HL-60/S4 (cell line): ENCODE results near the gene POLR3G.

ENCODE experiments used
- in situ Hi-C: fragments of 300-500 bp; cut with MboI; formaldehyde crosslinking; loops from 2 replicates; pipeline ENCODE4 v1.14.3; 2022; ENCODE audit warnings: low sequenced_read_pairs

Gene POLR3G

DNA sequence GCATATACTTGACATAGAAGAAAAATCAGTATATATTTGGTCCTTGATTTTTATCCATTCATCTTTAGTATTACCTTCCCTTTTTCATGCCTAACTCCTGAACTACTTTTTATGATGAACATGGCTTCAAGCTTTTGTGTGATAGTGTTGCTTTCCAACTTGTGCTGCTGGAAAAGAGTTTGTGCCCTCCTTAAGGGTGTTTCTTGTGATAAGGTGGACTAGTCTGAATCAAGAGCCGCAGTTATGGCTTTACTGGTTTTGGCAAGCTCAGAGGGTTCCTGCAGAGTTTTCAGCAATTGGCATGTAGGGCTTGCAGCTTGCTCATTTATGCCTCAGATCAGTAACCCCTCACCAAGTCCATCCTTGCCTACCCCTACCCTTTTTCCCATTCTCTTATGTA lies 20.5 kb downstream of the POLR3G start:
- in situ Hi-C loops, result no loop called here

DNA sequence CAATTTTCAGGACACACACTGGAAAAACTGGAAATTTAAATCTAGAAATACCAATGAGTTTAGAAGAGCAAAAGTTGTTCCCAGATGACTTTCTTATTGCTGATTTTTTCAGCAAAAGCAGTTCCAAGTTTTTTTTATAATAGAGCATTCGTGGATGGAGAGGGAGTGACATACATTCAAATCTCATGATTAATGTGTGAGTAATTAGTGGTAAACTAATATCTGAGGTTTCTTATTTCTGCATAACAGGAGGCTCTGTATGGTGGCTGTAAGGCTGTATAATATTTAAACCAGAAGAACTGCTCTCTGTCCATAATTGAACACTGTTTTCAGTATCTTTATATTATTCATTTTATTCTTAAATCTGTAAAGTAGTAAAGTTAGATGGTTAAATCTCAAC lies 28.9 kb downstream of the POLR3G start:
- in situ Hi-C loops, result no loop called here

DNA sequence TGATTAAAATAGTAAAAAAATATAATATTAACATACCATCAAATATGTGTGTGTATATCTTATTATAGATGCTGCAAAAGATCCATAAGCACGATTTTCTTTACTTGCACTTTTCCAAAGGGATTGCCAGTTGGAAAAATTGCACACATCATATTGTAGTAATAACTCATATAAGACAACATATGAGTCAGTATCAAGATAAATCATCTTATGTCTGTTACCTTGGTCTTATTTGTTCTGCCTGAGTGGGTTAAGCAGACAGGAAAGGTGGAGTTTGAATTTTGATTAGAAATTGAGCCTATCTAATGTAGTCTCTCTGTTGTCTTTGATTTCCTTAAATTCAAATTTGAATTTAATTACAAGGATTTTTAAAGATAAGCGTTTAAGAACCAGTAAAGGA lies 30.1 kb downstream of the POLR3G start:
- in situ Hi-C loops, result no loop called here

DNA sequence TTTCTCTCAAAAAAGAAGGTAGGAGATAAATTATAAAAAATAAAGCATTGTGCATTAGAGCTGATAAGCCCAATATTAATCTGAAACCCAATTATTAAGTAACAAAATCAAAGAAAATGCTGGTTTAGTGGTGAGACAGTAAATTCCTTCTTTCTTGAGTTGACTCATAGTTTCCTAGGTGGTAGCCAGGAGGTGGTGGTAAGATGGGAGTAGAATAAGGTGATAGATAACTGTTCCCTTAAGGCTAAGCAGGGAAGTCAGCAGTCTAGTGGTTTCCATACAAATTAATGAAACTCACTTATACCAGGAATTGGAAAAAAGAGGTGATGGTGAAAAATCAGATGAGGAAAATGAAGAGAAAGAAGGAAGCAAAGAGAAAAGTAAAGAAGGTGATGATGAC lies 31.6 kb downstream of the POLR3G start:
- in situ Hi-C loops, result no loop called here

DNA sequence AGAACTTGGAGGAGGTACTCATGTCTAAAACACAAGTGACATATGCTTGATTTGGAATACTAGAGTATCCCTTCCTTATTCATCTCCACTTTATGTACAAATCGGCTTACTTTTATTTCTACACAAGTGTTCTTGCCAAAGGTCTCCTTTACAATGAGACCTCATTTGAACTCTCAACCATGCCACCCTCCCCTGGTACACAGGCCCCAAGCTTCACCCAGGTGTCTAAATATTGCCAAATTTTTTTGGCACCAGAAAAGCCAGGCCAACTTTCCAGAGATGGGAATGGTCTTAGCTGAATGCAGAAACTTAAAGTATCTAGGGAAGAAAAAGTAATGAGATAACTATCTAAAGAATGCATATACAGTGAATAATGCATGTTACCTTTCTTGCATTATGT lies 35.8 kb downstream of the POLR3G start:
- in situ Hi-C loops, result no loop called here

DNA sequence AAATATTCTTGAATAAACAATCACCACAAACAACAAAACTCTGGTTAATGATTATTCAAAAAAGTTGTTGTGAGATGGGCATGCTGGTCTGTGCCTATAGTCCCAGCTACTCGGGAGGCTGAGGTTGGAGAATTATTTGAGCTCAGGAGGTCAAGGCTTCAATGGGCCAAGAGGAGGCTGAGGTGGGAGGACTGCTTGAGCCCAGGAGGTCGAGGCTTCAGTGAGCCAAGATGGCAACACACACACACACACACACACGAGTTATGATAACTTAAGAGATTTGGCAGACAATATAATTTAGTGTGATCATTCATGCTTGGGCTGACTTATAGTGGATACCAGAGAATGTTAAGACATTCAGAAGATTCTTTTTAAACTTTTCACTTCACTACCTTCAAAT lies 39.9 kb downstream of the POLR3G start:
- in situ Hi-C loops, result no loop called here

DNA sequence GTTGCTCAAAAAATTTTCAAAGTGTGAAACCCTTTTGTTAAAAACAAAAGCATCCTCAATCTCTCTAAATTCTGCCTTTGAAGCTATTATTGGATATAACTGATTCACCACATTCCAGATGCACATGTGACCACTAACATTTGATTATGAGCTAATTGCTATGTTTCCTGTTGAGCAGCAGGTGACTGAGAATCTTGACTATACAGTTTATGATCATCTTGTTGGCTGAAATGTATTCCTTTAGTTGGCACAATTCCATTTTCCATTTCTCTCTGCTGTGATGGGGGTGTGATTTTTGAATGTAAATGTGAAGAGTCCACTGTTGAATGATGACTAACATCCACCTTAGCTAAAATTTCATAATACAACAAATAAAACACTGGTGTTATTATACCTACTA lies 44.0 kb downstream of the POLR3G start:
- in situ Hi-C loops, result no loop called here

DNA sequence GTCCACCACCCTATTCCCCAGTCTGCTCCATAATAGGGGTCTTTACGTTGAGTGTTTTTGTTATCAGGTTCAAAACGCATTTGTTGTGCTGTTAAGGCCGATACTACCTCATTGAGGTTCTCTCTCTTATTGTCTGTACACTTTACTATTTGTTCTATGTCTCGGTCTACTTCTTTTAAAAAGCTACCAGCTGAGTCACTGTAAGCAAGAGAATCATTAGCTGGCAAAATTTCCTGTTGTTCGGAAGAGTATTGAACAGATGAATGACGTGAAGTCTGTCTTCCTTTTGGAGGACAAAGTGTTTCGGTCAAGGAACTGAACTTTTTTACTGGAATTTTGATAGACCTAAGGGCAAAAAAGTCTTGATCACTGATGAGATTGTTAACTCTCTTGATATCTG lies 44.4 kb downstream of the POLR3G start:
- in situ Hi-C loops, result no loop called here

DNA sequence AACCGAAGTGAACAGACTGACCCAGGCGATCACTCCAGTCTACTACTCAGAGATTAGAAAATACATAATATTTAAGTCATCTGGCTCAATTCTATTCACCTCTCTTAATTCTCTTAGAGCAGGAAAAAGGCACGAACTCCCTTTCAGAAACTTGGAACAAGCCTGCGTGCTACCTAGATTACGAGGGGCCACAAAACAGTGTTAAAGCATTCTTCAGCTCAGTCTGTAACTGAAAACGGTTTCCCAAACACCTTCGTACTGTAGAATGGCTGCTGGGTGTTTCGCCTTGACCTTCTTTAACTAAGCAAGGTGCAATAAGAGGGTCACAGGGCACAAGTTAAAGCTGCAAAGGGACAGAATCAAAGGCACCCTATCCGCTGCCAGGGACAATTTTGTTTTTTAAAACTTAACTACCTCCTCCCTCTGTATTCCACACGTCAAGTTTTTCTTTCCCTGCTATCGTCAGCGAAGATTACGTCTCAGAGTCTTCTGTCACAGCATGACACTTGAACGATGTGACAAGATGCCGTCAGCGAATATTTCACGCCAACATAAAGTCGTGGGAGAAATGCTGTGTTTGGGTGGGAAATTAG lies 54.0 kb downstream of the POLR3G start:
- in situ Hi-C loops, result no loop called here

DNA sequence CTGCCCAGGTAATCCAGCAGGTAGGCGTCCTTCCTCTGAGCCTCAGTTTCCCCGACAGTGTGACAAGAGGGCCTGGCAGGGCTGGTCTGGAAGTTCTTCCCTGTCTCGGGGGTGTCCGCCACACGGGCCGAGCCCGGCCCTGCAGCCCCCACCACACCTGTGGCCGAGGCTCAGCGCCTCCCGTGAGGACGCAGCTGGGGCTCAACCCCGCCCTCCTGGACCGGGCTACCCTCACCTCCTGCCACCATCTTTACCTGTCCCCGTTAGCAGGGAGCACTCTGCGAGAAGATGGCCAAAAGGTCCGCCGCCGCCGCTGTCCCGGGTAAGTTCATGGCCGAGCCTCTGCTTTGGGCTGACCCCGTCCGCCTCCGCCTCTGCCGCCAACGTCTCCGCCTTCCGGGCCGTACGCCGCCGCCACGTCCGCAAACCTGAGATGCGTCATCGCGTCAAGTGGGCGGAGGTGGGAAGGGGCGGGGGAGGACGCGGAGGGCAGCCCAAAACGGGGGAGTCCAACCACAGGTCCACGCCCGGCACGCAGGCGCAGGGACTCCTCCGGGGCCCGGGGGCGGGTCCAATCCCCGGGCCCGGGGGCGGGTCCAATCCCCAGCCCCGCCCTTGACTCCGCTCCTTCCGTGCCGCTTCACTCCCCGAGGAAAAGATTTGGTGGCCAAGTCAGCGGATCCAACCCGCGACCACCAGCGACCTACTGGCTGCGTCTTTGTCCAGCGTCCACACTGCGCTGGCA lies 54.7 kb downstream of the POLR3G start, which contains the start of gene LYSMD3:
LYSMD3 (minus strand) TSS at position 391 of the 745 bp plus-strand sequence. CDS start 4,295 bp downstream, outside the sequence.
- in situ Hi-C loops, result no loop called here

DNA sequence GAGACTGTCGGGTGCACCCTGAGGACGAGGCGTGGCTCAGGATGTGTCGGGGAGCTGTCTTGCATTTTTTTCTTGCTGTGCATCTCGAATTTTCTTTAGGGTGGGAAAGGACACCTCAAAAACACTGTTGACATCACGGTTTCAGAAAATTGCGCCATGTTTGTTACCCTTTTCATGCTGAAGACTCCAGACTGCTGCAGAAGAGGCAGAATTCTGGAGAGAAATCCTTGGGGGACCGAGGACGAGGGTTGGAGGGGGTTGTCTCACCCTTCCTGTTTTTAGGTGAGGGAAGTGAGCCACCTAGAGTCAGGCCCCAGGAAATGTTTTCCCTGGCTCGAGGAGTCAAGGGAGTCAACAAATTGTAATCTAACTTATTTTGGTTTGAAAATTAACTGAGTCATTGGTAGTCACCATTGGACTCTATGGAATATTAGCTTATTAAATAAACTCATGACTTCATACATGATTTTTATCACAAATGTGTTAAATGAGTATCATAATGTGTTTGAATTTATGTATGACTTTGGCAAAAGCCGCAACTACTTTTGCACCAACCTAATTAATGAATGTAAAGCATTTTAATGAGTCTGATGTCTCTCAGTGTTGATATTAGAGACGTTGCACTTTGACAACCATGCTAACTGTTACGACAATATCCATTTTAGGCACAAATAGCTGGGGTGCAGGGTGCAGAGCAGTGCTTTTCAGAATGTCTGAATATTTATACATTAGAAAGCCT lies 55.4 kb downstream of the POLR3G start:
- in situ Hi-C loops, result no loop called here

DNA sequence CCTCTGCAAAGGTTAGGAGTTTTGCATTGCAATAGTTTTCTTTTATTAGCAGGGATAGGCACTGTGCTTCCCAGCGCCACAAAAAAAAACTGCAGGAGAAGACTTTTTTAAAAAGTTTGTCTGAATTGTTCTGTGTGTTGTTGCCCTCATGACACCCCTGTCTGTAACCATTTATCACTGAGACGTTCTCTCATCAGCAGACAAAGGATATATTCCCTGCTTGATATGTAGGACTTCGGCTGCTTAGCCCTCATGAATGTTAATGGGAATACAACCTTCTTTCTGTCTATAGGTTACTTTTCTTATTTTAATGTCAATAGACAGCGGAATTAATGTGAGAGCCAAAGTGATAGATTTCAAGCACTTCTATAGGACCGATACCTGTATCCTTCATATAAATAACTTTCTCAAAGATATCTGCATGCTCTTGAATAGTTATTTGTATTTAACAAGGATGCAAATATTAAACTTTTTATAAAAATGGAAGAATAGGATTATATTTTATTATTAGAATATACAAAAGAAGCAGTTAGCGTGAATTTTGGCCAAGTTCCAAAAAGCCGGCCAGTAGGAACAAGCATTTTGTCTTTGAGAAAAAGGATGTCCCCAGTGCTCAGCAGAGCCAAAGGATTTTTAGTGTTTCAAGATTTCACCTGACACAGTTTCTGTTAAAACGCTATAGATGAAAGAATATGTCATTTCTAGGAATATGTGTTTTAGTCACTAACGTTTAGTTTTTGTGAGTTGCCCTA lies 56.2 kb downstream of the POLR3G start:
- in situ Hi-C loops, result no loop called here

DNA sequence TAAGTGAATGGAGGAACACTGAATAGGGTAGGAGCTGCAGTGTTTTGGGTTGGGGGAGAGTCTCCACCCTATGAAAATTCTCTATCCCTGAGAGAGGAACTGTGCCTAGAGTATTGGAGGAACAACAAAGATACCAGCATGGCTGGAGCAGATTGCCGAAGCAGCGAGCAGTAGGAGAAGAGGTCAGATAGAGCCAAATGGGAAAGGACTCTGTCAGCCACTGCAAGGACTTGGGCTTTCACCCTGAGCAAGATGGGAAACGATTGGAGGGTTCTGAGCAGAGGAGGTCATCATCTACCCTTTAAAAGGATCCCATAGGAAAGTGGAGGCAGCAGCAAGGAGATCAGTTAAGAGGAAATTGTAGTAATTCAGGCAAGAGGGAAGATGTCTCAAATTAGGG lies 59.1 kb downstream of the POLR3G start:
- in situ Hi-C loops, result no loop called here

DNA sequence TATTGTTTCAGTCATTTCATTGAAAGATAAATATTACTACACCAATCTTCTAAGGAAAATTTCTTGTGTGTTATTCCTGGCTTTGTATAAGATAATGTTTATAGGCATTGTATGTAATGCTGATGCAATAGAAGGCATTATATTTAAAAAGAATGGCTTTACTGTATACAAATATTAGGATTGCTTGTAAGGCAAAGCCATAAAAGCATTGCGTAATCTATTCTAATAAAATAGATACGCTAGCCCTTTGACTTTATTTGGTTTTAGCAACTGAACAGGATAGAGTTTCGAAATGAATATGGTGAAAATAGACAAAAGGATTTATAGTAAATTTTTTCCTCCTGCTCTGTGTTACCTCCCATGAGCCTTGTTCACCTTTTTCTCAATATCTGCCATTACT lies 60.3 kb downstream of the POLR3G start:
- in situ Hi-C loops, result no loop called here

DNA sequence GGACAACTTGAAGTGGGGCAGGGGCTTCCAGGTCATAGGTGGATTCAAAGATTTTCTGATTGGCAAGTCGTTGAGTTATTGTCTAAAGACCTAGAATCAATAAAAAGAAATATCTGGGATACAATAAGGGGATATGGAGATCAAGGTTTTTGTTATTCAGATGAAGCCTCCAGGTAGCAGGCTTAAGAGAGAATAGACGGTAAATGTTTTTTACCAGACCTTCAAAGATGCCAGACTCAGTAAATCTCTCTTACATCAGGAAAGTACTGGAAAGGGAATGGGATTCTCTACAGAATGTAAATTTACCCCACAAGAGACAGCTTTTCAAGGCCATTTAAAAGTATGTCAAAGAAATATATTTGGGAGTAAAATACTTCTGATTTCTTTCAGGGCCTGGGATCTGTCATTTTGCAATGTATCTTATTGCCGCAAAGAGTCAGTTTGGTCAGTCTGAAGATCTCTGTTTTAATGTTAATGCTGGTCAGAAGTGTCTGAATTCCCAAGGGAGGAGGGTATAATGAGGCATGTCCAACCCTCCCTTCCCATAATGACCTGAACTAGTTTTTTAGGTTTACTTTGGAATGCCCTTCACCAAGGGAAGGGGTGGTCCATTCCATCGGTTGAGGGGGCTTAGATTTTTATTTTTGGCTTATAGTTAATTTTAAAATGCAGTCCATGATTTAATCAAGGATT lies 68.3 kb downstream of the POLR3G start:
- in situ Hi-C loops, result no loop called here

DNA sequence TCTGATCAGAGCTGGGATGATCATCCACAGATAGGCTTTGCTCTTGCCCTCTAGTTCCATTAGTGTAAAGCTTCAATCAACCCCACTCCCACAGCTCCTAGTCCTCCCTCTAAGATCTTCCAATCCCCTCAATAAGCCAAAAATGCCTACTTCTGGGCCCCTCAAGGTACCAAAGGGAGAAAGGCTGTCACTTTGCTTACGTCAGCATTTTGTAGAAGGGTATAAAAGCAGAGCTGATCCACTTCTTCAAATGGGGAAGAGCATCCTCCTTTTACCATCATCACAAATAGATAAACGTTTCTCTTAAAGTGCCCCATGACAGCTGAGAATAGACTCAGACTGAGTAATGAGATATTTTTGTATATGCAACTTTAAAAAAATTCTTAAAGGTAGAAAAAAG lies 70.8 kb downstream of the POLR3G start:
- in situ Hi-C loops, result no loop called here

DNA sequence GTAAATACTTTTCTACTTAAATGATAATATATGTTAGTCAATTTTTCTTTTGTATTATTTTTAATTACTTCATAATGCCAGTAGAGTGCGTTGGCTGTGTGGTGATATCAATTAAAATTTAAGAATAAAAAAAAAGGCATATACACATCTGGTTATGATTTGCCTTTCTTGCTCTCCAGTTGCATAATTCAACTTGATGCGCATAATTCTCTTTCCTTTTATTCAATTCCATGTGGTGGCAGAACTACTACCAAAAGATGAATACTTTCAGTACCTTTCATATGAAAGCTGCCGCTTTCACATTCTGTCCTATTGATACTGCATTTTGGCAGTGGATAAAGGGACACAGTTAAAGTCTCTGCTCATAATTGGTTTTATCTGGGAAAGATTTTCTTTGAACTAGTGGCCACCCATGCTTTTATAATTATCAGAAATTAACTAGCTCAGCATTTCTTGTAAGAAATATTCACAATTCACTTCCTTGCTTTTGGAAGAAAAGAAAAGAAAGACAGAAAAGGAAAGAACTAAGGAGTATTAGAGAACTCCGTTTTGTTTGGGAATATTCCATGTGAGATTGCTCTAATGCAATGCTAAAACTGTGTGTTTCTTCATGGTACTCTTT lies 71.7 kb downstream of the POLR3G start:
- in situ Hi-C loops, result no loop called here

DNA sequence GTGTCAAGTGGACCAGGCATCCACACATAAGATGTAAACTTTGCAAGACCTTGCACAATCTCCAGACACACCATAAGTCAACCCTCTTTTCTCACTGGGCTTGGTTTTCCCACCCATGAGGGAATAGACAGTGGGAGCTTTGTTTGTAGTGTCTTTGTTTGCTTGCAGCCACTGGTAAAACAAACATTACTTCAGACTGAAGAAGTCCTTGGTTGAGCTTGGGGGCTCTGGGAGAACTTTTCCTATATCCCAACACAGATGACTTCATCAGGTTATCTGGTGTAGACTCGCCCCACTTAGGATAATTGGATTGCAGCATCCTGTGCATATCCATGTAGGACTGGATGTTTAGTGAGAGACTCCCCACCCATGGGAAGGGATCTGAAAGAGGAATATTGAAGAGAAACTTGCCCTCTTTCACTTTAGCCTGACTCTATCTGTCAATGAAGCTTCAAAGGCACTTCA lies 72.4 kb downstream of the POLR3G start:
- in situ Hi-C loops, result no loop called here

DNA sequence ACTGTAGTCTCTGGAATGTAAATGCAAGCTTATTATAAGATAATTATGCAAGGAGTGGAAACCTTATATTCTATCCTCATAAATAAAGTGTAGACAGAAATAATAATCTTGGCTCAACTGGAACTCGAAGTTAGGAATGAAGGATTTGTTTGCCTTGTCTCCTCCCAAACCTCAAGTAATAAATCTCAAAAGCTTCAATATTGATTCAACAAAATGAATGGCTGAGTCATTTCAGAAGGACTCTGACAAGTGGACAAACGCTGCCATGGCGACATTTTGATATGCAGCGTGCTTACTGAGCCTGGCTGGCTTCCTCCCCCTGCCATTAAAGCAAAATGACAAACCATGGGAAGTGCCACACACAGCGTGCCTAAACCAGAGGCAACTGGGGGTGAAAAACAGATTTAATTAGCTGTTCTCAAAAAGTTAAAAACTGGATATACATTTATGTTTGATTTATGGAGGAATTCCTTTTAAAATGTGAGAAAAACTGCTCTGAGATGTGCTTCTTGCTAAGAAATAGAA lies 73.5 kb downstream of the POLR3G start:
- in situ Hi-C loops, result no loop called here

DNA sequence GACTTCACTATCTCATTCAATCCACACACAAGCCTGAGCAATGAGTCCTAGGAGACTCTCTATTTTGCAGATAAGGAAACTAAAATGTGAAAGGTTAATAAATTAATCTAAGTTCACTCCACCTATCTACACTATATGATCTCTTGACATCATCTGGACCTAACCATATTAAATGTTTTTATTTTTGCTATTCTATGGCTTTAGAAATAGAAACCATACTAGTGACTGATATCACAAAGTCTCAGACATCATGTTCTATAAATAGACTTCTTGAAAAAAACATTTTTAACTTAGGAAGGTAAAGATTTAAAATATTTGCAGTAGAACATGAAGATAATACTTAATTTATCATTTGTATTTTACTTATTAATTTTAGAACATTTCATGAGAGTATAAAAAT lies 74.6 kb downstream of the POLR3G start:
- in situ Hi-C loops, result no loop called here
